K562 (cell line): ENCODE measurements around the gene WNT11. TPM values are rescaled to one million over a fixed set of nuclear protein-coding genes. Genes with fewer than 3 reads are reported as not detected.
A peak's percentile ranks its signal among the peaks of the same experiment; 100 is the strongest.

Experiments
- C11orf30 ChIP-seq: fragments of 450-650 bp; IDR thresholded peaks from 2 replicates; pipeline ENCODE4 v1.6.1; 2016; ENCODE audit warnings: low read depth, mild to moderate bottlenecking
- CBFA2T2 ChIP-seq: fragments of 450-650 bp; conservative IDR thresholded peaks from 2 replicates; pipeline ENCODE4 v1.6.1; 2017; ENCODE audit warnings: mild to moderate bottlenecking
- CBFA2T3 ChIP-seq: fragments of 450-650 bp; IDR thresholded peaks from 2 replicates; pipeline ENCODE4 v1.6.1; 2017
- DNMT1 ChIP-seq: fragments of 450-650 bp; IDR thresholded peaks from 2 replicates; pipeline ENCODE4 v1.6.1; 2016; ENCODE audit warnings: antibody characterized with exemption, mild to moderate bottlenecking
- KDM2B ChIP-seq: fragments of 250-450 bp; sonication (Bioruptor Pico); IDR thresholded peaks from 2 replicates; pipeline ENCODE4 v1.8.0; 2021; ENCODE audit warnings: mild to moderate bottlenecking, moderate library complexity
- MCM3 ChIP-seq: fragments of 450-650 bp; IDR thresholded peaks from 2 replicates; pipeline ENCODE4 v1.6.1; 2016
- NCOA1 ChIP-seq: fragments of 450-650 bp; IDR thresholded peaks from 2 replicates; pipeline ENCODE4 v1.6.1; 2016; ENCODE audit warnings: low read depth
- NFRKB ChIP-seq: fragments of 450-650 bp; IDR thresholded peaks from 2 replicates; pipeline ENCODE4 v1.6.1; 2016; ENCODE audit warnings: low read depth
- NONO ChIP-seq, 2 experiments: fragments of 200-400 bp in 1 of 2; fragments of 450-650 bp in 1 of 2; formaldehyde crosslinking in 1 of 2; IDR thresholded peaks; 2 replicates each; pipeline ENCODE4 v1.6.1; 2017; ENCODE audit warnings: low read depth in 2 of 2, mild to moderate bottlenecking in 2 of 2, moderate library complexity in 2 of 2, low read length in 1 of 2
- NUFIP1 ChIP-seq: fragments of 450-650 bp; IDR thresholded peaks from 2 replicates; pipeline ENCODE4 v1.6.1; 2018; ENCODE audit not compliant: partially characterized antibody
- POLR2H ChIP-seq: IDR thresholded peaks from 2 replicates; pipeline ENCODE4 v1.6.1; 2016; ENCODE audit warnings: missing genetic modification characterization, low read depth, mild to moderate bottlenecking, control low read depth, missing compliant biosample characterization, moderate library complexity
- RB1 ChIP-seq: fragments of 450-650 bp; IDR thresholded peaks from 2 replicates; pipeline ENCODE4 v1.6.1; 2017; ENCODE audit warnings: low read depth, mild to moderate bottlenecking
- SAFB ChIP-seq: fragments of 200-400 bp; formaldehyde crosslinking; IDR thresholded peaks from 2 replicates; pipeline ENCODE4 v1.6.1; 2017; ENCODE audit warnings: low read depth, low read length, borderline replicate concordance
- TCFL5 ChIP-seq: fragments of 250-450 bp; sonication (Bioruptor Pico); conservative IDR thresholded peaks from 2 replicates; pipeline ENCODE4 v1.6.1; 2021; ENCODE audit warnings: mild to moderate bottlenecking, moderate library complexity, matching md5 sums
- ZBED1 ChIP-seq: IDR thresholded peaks from 2 replicates; pipeline ENCODE4 v1.6.1; 2014
- ZNF785 ChIP-seq: fragments of 250-450 bp; sonication (Bioruptor Pico); IDR thresholded peaks from 2 replicates; pipeline ENCODE4 v1.4.0; 2020; ENCODE audit warnings: mild to moderate bottlenecking
- polyA plus RNA-seq, 8 experiments: library from polyadenylated mRNA; depleted of rRNA in 4 of 8; stranded (reverse) in 5 of 8; unstranded in 3 of 8; fragments of >200 nt; fragmentation: Nextera tagmentation in 2 of 8; fragmentation: Illumina TruSeq in 1 of 8; extraction: Ambion mirVana in 2 of 8; extraction: Trizol in 1 of 8; gene quantifications; 2 replicates each; pipeline versions ENCODE4 v1.2.1 to v1.2.3, GENCODE V29; 2011 to 2014; ENCODE audit warnings: inconsistent platforms in 1 of 8, missing spikeins in 1 of 8
- total RNA-seq, 7 experiments: library from RNA; depleted of rRNA in 6 of 7; stranded (reverse); fragments of >200 nt in 6 of 7; fragmentation: Illumina TruSeq in 2 of 7; extraction: Trizol in 2 of 7; gene quantifications; 2 replicates each; pipeline versions ENCODE4 v1.2.1 to v1.2.3, GENCODE V29; 2011 to 2021; ENCODE audit warnings: low replicate concordance in 1 of 7
- TF ChIP-seq, protein P1 (sequence below): IDR thresholded peaks from 2 replicates; pipeline ENCODE4 v1.6.1; 2012; ENCODE audit warnings: low read depth, low read length, improper control_type of control experiment, borderline replicate concordance
- TF ChIP-seq, protein P2 (sequence below), 2 experiments: fragments of 450-650 bp; formaldehyde crosslinking in 1 of 2; IDR thresholded peaks; 2 replicates each; pipeline versions ENCODE4 v1.4.0 to v1.6.1; 2014 to 2020; ENCODE audit warnings: mild to moderate bottlenecking in 2 of 2, borderline replicate concordance in 1 of 2, low read depth in 1 of 2

WNT11 gene
- total and polyA plus RNA-seq, 9 of the 15 experiments (the other 6 are each of a cell fraction or from before 2014, with no cell fraction given) = 0.03 to 0.20 (median 0.09) TPM; not detected in 4

DNA sequence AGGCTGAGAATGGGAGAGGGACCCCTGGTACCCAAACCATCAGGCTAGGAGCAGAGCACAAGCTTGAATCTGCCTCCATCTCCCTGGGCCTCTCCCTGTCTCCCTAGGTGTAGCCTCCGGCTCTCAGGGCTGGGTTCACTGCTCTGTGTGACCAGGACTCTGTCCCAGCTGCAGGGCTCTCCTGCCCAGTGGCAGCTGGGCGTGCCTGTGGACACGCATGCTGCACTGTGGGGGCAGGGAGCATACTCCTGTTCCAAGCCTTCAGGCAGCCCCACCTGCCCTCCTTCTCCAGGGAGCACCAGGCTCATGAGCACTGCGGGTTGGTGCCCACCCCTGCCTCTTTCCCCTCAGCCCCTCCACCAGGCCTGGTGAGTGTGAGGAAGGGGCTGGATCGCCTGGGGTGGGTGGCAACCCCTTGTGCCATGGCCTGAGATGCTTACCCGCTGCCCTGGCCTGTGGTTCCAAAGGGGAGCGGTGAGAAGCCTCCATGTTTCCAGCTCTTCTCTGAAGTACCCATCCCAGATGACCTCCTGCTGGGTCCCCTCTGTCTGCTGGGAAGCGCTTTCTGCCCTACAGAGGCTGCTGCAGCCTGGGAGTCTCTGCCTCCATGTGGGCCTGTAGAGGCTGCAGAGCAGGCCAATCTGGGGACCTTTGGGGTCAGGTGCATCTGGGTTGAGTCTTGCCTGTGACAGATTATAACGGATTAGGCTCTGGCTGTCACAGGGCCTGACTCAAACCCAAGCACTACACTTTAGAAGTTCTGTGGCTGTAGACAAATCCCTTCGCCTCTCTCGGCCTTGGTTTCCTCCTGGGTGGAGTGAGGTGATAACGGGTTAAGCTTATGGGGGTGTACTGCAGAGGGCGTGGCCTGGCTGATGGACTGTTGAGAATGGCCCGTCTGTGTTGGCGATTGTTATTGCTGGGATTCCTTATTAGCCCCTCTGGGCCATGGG lies 43.7 kb downstream of the WNT11 start (continued):
- TF ChIP-seq, protein P1, sequence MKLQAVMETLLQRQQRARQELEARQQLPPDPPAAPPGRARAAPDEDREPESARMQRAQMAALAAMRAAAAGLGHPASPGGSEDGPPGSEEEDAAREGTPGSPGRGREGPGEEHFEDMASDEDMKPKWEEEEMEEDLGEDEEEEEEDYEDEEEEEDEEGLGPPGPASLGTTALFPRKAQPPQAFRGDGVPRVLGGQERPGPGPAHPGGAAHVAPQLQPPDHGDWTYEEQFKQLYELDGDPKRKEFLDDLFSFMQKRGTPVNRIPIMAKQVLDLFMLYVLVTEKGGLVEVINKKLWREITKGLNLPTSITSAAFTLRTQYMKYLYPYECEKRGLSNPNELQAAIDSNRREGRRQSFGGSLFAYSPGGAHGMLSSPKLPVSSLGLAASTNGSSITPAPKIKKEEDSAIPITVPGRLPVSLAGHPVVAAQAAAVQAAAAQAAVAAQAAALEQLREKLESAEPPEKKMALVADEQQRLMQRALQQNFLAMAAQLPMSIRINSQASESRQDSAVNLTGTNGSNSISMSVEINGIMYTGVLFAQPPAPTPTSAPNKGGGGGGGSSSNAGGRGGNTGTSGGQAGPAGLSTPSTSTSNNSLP = no peak
- no peak for TF ChIP-seq KDM2B (CRISPR knock-in tag)
- no peak for TF ChIP-seq POLR2H (tag)
- TF ChIP-seq CBFA2T2 = peak; percentile 33
- no peak for TF ChIP-seq DNMT1
- TF ChIP-seq MCM3 = no peak
- TF ChIP-seq SAFB = no peak
- TF ChIP-seq NUFIP1 = no peak
- TF ChIP-seq ZBED1 = no peak
- no peak for TF ChIP-seq NFRKB
- no peak for TF ChIP-seq NONO (IDR thresholded peaks at IDR 0.05; ENCODE audit: low read depth in 2 of 2, low read length in 1 of 2)
- peak; percentile 71 for TF ChIP-seq CBFA2T3
- TF ChIP-seq TCFL5 (CRISPR knock-in tag) = no peak
- TF ChIP-seq ZNF785 = no peak
- TF ChIP-seq, protein P2, sequence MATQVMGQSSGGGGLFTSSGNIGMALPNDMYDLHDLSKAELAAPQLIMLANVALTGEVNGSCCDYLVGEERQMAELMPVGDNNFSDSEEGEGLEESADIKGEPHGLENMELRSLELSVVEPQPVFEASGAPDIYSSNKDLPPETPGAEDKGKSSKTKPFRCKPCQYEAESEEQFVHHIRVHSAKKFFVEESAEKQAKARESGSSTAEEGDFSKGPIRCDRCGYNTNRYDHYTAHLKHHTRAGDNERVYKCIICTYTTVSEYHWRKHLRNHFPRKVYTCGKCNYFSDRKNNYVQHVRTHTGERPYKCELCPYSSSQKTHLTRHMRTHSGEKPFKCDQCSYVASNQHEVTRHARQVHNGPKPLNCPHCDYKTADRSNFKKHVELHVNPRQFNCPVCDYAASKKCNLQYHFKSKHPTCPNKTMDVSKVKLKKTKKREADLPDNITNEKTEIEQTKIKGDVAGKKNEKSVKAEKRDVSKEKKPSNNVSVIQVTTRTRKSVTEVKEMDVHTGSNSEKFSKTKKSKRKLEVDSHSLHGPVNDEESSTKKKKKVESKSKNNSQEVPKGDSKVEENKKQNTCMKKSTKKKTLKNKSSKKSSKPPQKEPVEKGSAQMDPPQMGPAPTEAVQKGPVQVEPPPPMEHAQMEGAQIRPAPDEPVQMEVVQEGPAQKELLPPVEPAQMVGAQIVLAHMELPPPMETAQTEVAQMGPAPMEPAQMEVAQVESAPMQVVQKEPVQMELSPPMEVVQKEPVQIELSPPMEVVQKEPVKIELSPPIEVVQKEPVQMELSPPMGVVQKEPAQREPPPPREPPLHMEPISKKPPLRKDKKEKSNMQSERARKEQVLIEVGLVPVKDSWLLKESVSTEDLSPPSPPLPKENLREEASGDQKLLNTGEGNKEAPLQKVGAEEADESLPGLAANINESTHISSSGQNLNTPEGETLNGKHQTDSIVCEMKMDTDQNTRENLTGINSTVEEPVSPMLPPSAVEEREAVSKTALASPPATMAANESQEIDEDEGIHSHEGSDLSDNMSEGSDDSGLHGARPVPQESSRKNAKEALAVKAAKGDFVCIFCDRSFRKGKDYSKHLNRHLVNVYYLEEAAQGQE (IDR thresholded peaks at IDR 0.05; ENCODE audit: borderline replicate concordance) = no peak
- TF ChIP-seq, protein P2 (CRISPR knock-in tag; IDR thresholded peaks at IDR 0.05; ENCODE audit: low read depth) = no peak
- no peak for TF ChIP-seq C11orf30
- no peak for TF ChIP-seq RB1
- TF ChIP-seq NCOA1 = no peak
